T-helper 2 cell treated with Interferon-gamma antibody and Interleukin-4, amounts not matched to agents 5 μg/mL and 100 μg/mL, for 36 hours (primary cell): Measurements from ENCODE around the gene TAF11L7.
"Not testable (repeated sequence)": the region's sequence is repeated elsewhere in the genome, so short reads cannot be mapped to it uniquely, and the experiment has no call there.

Experiments used
- DNase-seq: peaks from one replicate; pipeline ENCODE4 v3.0.0; 2021; ENCODE audit warnings: low spot score
- H3K27ac Mint-ChIP-seq: one replicate; pipeline ENCODE4 v1.8.0; 2021; ENCODE audit warnings: mild to moderate bottlenecking, mixed read lengths
- H3K27me3 Mint-ChIP-seq: one replicate; pipeline ENCODE4 v1.8.0; 2021; ENCODE audit warnings: low read depth, mixed read lengths
- H3K36me3 Mint-ChIP-seq: one replicate; pipeline ENCODE4 v1.8.0; 2021; ENCODE audit warnings: low read depth, mixed read lengths
- H3K4me1 Mint-ChIP-seq: one replicate; pipeline ENCODE4 v1.8.0; 2021; ENCODE audit warnings: low read depth, mixed read lengths
- H3K4me3 Mint-ChIP-seq: one replicate; pipeline ENCODE4 v1.8.0; 2022; ENCODE audit warnings: mild to moderate bottlenecking, moderate library complexity, mixed read lengths
- H3K9me3 Mint-ChIP-seq: one replicate; pipeline ENCODE4 v1.8.0; 2021; ENCODE audit warnings: mixed read lengths

The TAF11L7 gene

GRCh38 chr5:17585658-17586057 is at the start of gene TAF11L7:
TSS of gene TAF11L7 (minus strand) at chr5:17585758.
- DNase-seq, H3K36me3 Mint-ChIP-seq, H3K9me3 Mint-ChIP-seq, H3K27me3 Mint-ChIP-seq, H3K4me3 Mint-ChIP-seq, H3K4me1 Mint-ChIP-seq, H3K27ac Mint-ChIP-seq: not testable (repeated sequence)

DNA sequence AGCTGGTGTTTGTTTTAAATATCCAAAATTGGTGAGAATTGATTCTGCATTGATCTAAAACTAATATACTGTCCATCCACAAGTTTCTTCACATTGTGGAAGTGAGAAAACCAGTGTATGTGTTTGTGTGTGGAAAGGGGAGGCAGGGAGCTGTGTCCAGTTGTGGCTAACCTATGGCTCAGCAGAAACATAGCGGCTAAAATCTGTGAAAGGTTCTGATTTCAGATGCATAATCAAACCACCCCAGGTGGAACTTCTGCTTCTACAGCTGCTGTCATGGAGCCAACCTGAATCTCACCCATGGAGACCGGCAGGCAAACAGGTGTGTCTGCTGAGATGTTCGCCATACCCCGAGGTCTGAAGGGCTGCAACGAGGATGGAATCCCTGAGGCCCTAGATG is 48.6 kb upstream of the TAF11L7 start, which contains the start of gene TAF11L14:
Gene TAF11L14 (plus strand): TSS at position 301 of the 400 bp plus-strand sequence.
- H3K36me3 Mint-ChIP-seq, result no peaks in the 10 kb centered on the region
- H3K27me3 Mint-ChIP-seq, result no peaks in the 10 kb centered on the region
- H3K4me3 Mint-ChIP-seq, result no peak within 1 kb of the TSS
- DNase-seq, result no peak
- H3K27ac Mint-ChIP-seq, result no peak within 1 kb of the TSS
- peaks cover 27% of the 10 kb centered on the region for H3K9me3 Mint-ChIP-seq
- H3K4me1 Mint-ChIP-seq, result no peaks in the 10 kb centered on the region

DNA sequence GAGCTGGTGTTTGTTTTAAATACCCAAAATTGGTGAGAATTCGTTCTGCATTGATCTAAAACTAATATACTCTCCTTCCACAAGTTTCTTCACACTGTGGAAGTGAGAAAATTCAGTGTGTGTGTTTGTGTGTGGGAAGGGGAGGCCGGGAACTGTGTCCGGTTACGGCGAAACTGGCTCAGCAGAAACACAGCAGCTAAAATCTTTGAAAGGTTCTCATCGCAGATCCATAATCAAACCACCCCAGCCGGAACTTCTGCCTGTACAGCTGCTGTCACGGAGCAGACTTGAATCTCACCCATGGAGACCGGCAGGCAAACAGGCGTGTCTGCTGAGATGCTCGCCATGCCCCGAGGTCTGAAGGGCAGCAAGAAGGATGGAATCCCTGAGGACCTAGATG is 46.2 kb upstream of the TAF11L7 start, which contains the start of gene TAF11L13:
Gene TAF11L13 (plus strand): TSS at position 301 of the 400 bp plus-strand sequence.
- H3K4me1 Mint-ChIP-seq, H3K27me3 Mint-ChIP-seq, DNase-seq, H3K27ac Mint-ChIP-seq, H3K4me3 Mint-ChIP-seq, H3K36me3 Mint-ChIP-seq: not testable (repeated sequence)
- H3K9me3 Mint-ChIP-seq, result peaks cover 32% of the 10 kb centered on the region

GRCh38 chr5:17625686-17626085 is 40.1 kb upstream of the TAF11L7 start:
- Mint-ChIP-seq H3K36me3 (no peaks in the 10 kb centered on the region), H3K27ac (no peak overlapping the region)

GRCh38 chr5:17620627-17621026 is 35.1 kb upstream of the TAF11L7 start:
- Mint-ChIP-seq H3K27ac (no peak overlapping the region), H3K9me3 (peaks cover 36% of the 10 kb centered on the region), H3K27me3 (no peaks in the 10 kb centered on the region), H3K4me3 (no peak overlapping the region), H3K4me1 (no peaks in the 10 kb centered on the region), H3K36me3 (no peaks in the 10 kb centered on the region)
- DNase-seq, result no peak

More at GRCh38 chr5:17625686-17626085, 40.1 kb upstream of the TAF11L7 start:
- no peaks in the 10 kb centered on the region for H3K27me3 Mint-ChIP-seq
- H3K4me1 Mint-ChIP-seq, result no peaks in the 10 kb centered on the region
- peaks cover 43% of the 10 kb centered on the region for H3K9me3 Mint-ChIP-seq
- DNase-seq, result no peak
- no peak overlapping the region for H3K4me3 Mint-ChIP-seq

DNA sequence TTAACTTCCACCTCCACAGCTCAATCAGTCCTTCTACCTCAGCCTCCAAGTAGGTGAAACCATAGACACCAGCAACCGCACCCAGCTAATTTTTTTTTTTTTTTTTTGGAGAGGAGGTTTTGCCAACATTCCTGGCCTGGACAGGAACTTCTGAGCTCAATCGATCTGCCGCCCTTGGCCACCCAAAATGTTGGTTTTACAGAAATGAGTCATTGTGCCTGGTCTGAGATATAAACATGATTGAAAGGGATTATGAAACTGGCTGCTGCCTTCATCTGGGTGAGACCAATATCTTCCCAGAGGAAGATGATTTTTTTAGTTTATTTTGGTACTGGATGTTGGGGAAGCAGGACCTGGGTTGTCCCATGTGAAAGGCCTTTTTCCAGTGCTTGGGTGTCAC is 33.8 kb upstream of the TAF11L7 start:
- Mint-ChIP-seq H3K27me3 (no peaks in the 10 kb centered on the region), H3K4me3 (no peak overlapping the region), H3K9me3 (peaks cover 39% of the 10 kb centered on the region), H3K4me1 (no peaks in the 10 kb centered on the region), H3K27ac (no peak overlapping the region), H3K36me3 (no peaks in the 10 kb centered on the region)
- no peak for DNase-seq

DNA sequence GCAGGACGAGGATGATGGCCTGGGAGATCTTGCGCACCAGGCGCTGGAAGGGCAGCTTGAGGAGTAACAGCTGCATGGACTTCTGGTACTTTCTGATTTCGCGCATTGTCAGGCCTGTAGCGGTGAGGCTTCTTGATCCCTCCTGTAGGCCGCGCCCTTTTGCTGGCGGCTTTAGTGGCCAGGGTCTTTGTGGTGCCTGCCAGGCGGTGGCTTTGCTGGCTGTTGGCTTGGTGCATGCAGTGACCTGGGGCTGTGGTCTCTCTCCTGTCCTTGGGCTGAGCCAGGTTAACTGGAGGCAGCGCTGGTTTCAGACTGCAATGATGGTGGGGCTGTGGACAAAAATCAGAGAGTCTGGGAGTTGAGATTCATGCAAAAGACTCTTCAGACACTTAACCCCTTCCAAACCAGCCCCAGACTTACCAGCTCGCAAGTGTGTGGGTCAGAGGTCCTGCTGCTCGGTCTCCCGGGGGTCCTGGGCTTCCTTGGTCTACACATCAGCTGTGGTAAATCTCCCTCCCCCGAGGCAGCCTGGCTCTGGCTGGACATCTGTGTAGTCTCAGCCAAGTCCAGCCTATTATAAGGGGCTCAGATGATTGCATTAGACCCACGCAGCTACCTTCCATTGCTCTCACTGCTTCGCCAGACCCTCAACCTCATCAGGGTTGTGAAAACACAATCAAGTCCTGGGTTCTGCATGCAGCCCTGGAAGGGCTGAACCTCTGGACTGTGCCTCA is 29.5 kb upstream of the TAF11L7 start:
- no peak overlapping the region for H3K4me3 Mint-ChIP-seq
- H3K9me3 Mint-ChIP-seq, result peaks cover 33% of the 10 kb centered on the region
- DNase-seq, result no peak
- no peaks in the 10 kb centered on the region for H3K27me3 Mint-ChIP-seq
- H3K27ac Mint-ChIP-seq, result no peak overlapping the region
- H3K4me1 Mint-ChIP-seq, result no peaks in the 10 kb centered on the region
- no peaks in the 10 kb centered on the region for H3K36me3 Mint-ChIP-seq

DNA sequence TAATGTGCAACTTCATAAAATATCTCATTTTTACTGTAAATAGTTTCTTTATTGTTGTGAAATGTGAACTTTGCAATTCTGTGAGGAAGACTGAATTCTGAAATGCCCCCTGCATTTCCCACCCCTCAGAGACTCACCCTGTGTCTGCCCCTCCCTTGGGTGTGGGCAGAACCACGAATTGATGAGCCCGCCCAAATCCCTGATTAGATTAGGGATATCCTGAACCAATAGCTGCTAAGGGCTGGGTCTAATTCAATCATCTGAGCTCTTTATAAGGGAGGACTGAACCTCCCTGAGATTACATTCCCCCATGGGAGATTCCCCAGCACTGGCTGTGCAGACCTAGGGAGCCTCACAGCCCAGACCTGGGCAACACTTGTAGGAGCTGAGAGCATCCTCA is 24.5 kb upstream of the TAF11L7 start, which contains the start of gene TAF11L12:
Gene TAF11L12 (plus strand): TSS at position 301 of the 400 bp plus-strand sequence.
- H3K4me1 Mint-ChIP-seq, H3K27ac Mint-ChIP-seq, H3K36me3 Mint-ChIP-seq, H3K27me3 Mint-ChIP-seq, H3K4me3 Mint-ChIP-seq, DNase-seq: not testable (repeated sequence)
- peaks cover 56% of the 10 kb centered on the region for H3K9me3 Mint-ChIP-seq

GRCh38 chr5:17607461-17607860 is 21.9 kb upstream of the TAF11L7 start:
- not testable (repeated sequence) for DNase-seq, H3K27ac Mint-ChIP-seq, H3K4me1 Mint-ChIP-seq, H3K27me3 Mint-ChIP-seq, H3K36me3 Mint-ChIP-seq, H3K4me3 Mint-ChIP-seq
- peaks cover 57% of the 10 kb centered on the region for H3K9me3 Mint-ChIP-seq

DNA sequence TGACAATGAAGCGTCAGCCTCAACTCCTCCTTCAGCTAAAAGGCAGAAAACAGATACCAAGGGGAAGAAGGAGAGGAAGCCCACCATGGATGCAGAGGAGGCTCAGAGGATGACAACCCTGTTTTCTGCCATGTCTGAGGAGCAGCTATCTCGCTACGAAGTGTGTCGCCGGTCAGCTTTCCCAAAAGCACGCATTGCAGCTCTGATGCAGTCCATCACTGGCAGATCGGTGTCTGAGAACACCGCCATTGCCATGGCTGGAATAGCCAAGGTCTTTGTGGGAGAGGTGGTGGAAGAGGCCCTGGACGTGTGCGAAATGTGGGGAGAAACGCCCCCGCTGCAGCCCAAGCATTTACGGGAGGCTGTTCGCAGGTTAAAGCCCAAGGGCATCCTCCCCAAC is 19.4 kb upstream of the TAF11L7 start:
- DNase-seq, result no peak
- no peak overlapping the region for H3K4me3 Mint-ChIP-seq

DNA sequence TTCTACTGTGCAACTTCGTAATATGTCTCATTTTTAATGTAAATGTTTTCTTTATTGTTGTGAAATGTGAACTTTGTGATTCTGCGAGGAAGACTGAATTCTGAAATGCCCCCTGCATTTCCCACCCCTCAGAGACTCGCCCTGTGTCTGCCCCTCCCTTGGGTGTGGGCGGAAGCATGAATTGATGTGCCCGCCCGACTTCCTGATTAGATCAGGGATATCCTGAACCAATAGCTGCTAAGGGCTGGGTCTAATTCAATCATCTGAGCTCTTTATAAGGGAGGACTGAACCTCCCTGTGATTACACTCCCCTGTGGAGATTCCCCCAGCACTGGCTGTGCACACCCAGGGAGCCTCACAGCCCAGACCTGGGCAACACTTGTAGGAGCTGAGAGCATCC is 18.3 kb upstream of the TAF11L7 start, which contains the start of gene TAF11L11:
Gene TAF11L11 (plus strand): TSS at position 304 of the 400 bp plus-strand sequence.
- not testable (repeated sequence) for DNase-seq, H3K36me3 Mint-ChIP-seq, H3K27me3 Mint-ChIP-seq, H3K4me1 Mint-ChIP-seq, H3K27ac Mint-ChIP-seq, H3K4me3 Mint-ChIP-seq
- peaks cover 49% of the 10 kb centered on the region for H3K9me3 Mint-ChIP-seq

More for the DNA sequence above, 19.4 kb upstream of the TAF11L7 start:
- Mint-ChIP-seq H3K36me3 (no peaks in the 10 kb centered on the region), H3K27me3 (no peaks in the 10 kb centered on the region), H3K27ac (no peak overlapping the region), H3K4me1 (no peaks in the 10 kb centered on the region), H3K9me3 (peaks cover 53% of the 10 kb centered on the region)

DNA sequence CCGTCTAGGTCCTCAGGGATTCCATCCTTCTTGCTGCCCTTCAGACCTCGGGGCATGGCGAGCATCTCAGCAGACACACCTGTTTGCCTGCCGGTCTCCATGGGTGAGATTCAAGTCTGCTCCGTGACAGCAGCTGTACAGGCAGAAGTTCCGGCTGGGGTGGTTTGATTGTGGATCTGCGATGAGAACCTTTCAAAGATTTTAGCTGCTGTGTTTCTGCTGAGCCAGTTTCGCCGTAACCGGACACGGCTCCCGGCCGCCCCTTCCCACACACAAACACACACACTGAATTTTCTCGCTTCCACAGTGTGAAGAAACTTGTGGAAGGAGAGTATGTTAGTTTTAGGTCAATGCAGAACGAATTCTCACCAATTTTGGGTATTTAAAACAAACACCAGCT is 12.2 kb upstream of the TAF11L7 start, which contains the start of gene TAF11L10:
Gene TAF11L10 (minus strand): TSS at position 101 of the 400 bp plus-strand sequence.
- H3K9me3 Mint-ChIP-seq, result peaks cover 12% of the 10 kb centered on the region
- H3K36me3 Mint-ChIP-seq, H3K4me1 Mint-ChIP-seq, H3K27ac Mint-ChIP-seq, H3K4me3 Mint-ChIP-seq, H3K27me3 Mint-ChIP-seq, DNase-seq: not testable (repeated sequence)

GRCh38 chr5:17594255-17594654 is 8.7 kb upstream of the TAF11L7 start, which contains the start of gene TAF11L9:
TSS of gene TAF11L9 (minus strand) at chr5:17594394.
- DNase-seq, H3K4me3 Mint-ChIP-seq, H3K4me1 Mint-ChIP-seq, H3K27me3 Mint-ChIP-seq, H3K36me3 Mint-ChIP-seq, H3K27ac Mint-ChIP-seq, H3K9me3 Mint-ChIP-seq: not testable (repeated sequence)

DNA sequence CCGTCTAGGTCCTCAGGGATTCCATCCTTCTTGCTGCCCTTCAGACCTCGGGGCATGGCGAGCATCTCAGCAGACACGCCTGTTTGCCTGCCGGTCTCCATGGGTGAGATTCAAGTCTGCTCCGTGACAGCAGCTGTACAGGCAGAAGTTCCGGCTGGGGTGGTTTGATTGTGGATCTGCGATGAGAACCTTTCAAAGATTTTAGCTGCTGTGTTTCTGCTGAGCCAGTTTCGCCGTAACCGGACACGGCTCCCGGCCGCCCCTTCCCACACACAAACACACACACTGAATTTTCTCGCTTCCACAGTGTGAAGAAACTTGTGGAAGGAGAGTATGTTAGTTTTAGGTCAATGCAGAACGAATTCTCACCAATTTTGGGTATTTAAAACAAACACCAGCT is 5.3 kb upstream of the TAF11L7 start, which contains the start of gene TAF11L8:
Gene TAF11L8 (minus strand): TSS at position 101 of the 400 bp plus-strand sequence.
- H3K9me3 Mint-ChIP-seq, result not testable (repeated sequence)

More for the DNA sequence above, 5.3 kb upstream of the TAF11L7 start, which contains the start of gene TAF11L8:
- not testable (repeated sequence) for H3K4me3 Mint-ChIP-seq, H3K36me3 Mint-ChIP-seq, DNase-seq, H3K27ac Mint-ChIP-seq, H3K27me3 Mint-ChIP-seq, H3K4me1 Mint-ChIP-seq
